Measurements from ENCODE around the gene SLC6A3.
"Not testable (repeated sequence)": the region's sequence is repeated elsewhere in the genome, so short reads cannot be mapped to it uniquely, and the experiment has no call there.

The SLC6A3 gene

GRCh38 chr5:1385395-1386273 lies 59.6 kb downstream of the SLC6A3 start:
- peak; percentile 87 for DNase-seq

DNA sequence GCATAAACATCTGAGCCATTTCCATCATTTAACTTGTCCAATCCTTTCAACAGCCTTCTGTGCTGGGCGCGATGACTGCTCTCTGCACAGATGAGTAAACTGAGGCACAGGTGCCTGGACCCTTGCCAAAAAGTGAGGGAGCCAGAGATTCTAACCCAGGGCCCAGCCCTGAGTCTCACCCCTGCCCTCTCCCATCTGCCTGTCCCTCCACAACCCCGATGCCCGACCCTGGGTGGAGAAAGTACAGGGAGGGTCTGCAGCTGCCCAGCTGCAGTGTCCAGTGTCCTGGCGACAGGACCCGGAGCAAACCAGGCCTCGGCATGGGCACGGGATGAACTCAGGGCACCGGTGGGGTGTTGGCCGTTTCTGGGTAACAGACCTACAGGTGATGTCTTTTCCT lies 60.7 kb downstream of the SLC6A3 start:
- no peak for DNase-seq

- no peak for DNase-seq
Measured at GRCh38 chr5:1383886-1384401, 61.3 kb downstream of the SLC6A3 start.

DNA sequence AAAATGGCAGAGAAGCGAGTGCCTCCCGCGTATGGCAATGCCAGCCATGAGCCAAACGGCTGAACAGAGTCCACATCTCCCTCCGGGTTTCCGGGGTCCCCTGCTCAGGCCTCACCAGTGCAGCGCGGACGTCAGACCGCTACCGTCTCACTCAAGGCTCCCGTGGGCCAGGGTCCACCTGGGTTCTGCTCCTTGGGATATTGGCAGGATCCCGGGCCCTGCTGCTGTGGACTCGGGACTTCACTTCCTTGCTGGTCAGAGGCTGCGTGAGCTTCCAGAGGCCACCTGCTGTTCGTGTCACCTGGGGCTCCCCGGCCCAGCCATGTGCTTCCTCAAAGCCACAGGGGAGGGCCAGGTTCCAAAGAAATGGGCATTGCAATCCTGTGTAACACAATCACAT lies 61.9 kb downstream of the SLC6A3 start:
- DNase-seq = no peak

DNA sequence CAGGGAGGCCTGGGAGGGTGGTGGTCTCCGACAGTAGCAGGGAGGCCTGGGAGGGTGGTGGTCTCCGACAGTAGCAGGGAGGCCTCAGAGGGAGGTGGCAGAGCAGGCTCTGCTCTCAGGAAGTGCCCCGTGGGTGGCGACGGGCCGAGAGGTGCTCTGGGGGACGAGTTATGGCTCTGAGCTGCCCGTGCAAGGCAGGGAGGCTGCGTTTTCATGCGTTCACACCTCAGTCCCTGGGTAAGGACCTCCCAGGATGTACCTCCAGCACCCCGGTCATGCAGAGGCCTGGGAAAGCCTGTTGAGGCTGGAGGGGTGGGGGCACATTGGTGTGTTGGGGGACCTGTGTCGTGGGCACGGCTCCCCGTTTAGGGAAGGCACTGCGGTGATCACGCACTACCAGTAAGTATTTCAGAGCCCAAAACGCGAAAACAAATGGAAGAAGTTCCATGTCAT lies 63.0 kb downstream of the SLC6A3 start:
- no peak for DNase-seq

DNA sequence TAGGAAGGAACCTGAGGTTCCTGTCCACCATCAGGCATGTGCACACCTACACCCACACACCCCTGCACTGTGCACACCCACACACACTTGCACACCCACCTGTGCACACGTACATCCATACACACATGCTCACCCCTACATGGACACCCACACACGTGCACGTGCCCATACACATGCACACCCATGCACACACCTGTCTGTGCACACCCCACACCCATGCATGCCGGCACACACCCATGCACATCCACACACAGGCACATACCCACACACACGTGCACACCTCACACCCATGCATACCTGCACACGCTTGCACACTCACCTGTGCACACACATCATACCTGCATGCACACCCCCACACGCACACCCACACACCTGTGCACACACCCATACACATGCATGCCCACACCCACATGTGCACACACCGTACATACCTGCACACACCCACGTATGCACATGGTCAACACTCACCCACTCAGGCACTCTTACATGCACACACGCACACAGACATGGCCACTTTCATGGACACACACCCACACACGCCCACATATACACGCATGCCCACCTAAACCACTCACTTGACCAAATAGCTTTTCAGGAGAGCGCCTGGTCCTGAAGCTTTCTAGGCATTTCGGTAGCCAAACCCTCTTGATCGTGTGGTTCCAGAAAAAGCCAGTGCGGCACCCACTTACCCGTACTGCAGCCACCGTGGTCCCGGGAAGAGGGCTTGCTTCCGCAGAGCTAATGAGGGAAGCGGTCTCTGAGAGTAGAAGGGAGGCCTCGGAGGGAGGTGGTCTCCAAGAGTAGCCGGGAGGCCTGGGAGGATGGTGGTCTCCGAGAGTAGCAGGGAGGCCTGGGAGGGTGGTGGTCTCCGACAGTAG lies 63.6 kb downstream of the SLC6A3 start:
- DNase-seq = no peak

- no peak for DNase-seq
Measured at GRCh38 chr5:1380910-1381309, 64.3 kb downstream of the SLC6A3 start.

- peak; percentile 80 for DNase-seq
Measured at GRCh38 chr5:1380011-1380817, 65.0 kb downstream of the SLC6A3 start.

DNA sequence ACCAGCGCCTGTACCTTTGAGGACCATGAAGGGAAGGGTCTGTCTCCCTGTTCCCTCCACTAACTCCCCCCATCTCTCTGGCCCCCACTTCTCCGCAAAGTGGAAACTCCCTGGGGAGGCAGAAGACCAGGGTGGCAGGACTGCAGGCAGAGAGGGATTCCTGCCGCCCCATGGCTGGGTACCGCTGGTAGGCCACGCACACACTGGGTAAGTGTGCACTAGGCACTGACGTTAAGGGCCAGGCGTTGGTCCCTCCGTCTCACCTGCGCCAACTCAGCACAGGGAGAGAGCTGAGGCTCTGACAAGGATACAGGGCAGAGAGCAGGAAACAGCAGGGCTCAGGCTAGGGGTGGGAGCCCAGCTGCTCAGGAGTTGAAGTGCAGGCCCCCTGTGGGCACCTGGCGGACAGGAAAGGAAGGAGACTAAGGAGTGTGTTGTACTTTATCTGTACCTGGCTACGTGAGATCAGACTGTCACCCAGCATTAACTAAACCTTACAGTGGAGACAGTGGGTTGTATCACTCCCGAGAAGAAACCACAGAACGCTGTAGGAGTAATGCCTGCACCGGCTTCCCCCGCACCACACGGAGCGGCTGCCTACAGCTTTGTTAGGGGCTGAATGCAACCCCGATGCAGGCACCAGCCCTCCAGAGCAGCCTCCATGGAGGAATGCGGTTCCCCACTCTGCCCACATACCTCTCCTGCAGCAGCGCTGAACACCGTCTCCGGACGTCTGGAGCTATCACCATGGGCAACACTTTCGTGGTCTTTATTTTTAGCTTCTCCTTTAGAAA lies 66.2 kb downstream of the SLC6A3 start:
- DNase-seq = no peak

DNA sequence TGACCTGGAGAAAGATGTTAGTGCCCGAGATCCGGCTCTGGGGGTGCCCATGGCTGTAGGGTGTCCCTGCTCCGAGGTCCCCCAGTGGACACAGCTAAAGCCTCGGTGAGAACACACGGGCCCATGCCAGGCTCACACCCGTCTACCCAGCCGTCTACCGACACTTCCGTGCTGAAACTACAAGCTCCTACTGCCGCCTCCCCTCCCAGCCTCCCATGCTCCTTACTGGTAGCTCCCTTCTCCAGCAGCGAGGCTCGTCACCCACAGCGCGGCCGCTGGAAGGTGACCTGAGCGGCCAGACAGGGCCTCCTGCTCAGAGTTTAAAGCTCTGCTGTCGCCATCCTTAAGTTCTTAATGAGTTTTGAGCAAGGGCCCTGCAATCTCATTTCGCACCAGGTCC lies 67.1 kb downstream of the SLC6A3 start:
- no peak for DNase-seq

DNA sequence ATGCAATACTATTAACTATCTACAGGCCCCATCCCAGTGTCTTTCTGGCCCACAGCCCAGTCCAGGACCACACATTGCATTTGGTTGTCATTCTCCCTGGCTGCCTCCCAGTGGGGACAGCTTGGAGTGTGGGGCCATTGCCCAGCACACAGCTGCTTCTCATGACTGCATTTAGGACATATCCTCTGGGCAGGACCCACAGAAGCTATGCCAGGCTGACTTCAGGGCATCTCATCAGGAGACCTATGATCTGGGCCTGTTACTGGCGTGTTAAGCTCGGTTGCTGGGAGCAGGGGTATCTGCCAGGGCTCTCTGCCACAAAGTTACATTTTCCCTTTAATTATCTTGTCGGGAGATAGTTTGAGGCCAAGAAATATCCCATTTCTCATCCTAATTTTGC lies 68.3 kb downstream of the SLC6A3 start:
- DNase-seq = no peak

- DNase-seq = no peak
Measured at GRCh38 chr5:1375871-1376810, 69.1 kb downstream of the SLC6A3 start.

GRCh38 chr5:1374679-1375055 lies 70.6 kb downstream of the SLC6A3 start:
- DNase-seq = no peak

DNA sequence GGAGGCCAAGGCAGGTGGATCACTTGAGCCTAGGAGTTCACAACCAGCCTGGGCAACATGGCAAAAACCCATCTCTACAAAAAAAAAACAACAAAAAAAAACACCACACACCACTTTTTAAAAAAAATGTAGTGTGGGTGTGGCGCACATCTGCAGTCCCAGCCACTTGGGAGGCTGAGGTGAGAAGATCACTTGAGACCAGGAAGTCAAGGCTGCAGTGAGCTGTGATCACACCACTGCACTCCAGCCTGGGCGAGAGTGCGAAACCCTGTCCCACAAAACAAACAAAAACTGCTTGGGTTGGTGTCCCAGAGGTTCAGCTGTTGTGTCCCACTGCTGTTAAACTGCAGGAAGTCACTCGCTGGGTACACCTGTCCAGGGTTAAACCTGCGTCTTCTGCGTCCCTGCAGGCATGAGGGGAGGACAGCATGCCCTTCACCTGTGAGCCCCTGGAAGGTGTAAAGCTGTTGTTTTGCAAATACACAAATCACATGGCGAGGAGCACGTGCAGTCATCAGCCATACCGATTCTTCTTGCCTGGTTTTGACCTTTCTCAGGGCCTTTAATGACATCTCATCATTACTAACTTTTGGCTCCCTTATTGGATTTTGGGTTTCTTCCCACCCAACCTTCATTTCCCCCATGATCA lies 71.1 kb downstream of the SLC6A3 start:
- no peak for DNase-seq

DNA sequence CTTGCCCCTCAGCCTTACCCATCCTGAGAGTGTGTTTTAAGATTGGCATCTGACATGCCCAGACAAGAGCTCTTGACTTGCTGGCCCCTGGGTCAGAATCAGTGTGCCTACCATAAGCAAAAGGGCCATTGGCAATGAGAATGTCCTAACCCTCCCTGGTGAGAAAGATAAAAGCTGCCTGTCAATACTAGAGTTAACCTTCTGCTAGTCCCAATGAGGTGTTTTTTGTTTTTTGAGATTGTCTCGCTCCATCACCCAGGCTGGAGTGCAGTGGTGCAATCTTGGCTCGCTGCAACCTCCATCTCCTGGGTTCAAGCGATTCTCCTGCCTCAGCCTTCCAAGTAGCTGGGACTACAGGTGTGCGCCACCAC lies 73.3 kb downstream of the SLC6A3 start:
- not testable (repeated sequence) for DNase-seq

DNA sequence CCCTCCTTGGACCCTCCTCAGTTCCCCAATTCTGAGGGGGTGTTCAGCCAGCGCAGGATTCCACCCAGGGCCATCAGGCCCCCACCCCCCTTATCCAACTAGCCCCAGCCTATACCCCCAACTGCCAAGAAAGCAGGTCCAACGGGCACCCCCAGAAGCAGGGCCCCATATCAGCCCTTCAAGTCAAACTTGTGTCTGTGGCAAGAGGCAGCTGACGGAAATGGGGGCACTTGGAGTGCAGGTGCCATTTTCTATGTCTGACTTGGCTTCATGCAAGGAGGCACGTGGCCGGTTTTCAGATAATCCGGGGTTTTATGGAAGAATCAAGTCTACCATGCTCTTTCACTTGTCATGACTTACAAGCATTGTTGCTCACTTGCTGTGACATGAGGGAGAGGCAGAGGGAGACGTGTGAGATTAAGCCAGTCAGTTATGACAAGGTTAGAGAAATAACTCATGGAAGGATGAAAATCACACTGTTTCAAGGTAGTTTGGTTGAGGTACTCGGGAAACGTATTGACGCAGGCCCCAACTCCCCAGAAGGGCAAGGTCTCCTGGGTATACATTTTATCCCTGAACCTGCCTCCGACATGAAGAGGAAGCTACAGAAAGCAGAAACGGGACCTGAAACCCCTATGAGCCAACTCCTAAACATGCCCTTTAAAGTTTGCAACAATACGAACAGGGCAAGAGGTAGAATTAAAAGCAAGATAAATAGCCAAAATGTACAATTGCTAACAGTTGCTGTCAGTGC lies 73.8 kb downstream of the SLC6A3 start:
- DNase-seq = no peak

DNA sequence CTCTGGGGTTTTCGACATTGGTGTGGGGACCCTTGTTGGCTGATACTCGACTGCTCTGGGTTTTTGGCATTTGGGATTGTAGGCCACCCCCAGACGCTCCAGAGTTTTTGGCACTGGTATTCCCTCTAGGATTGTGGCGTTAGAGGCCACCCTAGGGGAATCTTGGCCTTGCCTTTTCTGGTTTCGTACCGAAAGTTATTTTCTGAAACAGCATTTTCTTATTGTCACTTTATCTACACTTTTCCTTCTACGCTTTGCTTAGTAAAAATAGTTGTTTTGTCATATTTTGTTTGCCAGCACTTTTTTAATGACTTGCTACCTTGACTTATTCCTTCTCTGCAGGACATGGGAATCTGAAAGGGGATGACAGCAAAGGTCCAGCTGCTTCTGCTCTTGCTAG lies 75.2 kb downstream of the SLC6A3 start:
- DNase-seq = no peak

DNA sequence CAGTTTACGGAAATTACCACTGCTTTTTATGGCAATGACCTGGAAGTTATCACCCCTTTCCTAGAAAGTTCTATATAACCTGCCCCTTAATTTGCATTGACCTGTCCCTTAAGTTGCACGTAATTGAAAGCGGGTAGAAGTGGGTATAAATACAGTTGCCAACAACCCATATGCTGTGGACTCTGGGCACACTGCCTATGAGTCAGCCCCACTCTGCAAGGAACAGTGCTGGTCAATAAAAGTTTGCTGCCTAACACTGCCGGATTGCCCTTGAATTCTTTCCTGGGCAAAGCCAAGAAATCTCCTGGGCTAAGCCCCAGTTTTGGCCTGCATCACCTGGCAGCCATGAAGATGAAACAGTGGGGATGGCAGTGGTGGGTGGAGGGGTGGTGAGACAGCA lies 76.5 kb downstream of the SLC6A3 start:
- DNase-seq = no peak

- no peak for DNase-seq
Measured at GRCh38 chr5:1368236-1368635, 77.0 kb downstream of the SLC6A3 start.

GRCh38 chr5:1367149-1367548 lies 78.1 kb downstream of the SLC6A3 start:
- no peak for DNase-seq
